Right lobe of liver (tissue), 6 donors: ENCODE data around the gene HTR3A. TPM values are rescaled to one million over a fixed set of nuclear protein-coding genes. Genes with fewer than 3 reads are reported as not detected.

Experiments used
- ATAC-seq, 4 donors: fragments of 200-7000 bp; cut with Tn5 transposase; one replicate each; pipeline ENCODE4 v1.9.1; 2020; ENCODE audit warnings: mild to moderate bottlenecking in 4 of 4, moderate library complexity in 4 of 4
- DNase-seq, 3 donors: peaks; one replicate each; pipeline ENCODE4 v3.0.0-alpha.2; 2020
- H3K27ac ChIP-seq, 3 donors: fragments of 200-600 bp; one replicate each; pipeline ENCODE4 v1.8.0; 2022
- H3K27me3 ChIP-seq, 2 donors: fragments of 200-600 bp; one replicate each; pipeline ENCODE4 v1.8.0; 2022
- H3K36me3 ChIP-seq, 4 donors: fragments of 200-600 bp; sonication (generic) in 1 of 4; one replicate each; pipeline versions ENCODE4 v1.5.1 to v1.8.0; 2017 to 2022; ENCODE audit warnings: control low read depth in 1 of 4
- H3K4me1 ChIP-seq, 4 donors: fragments of 200-600 bp; sonication (generic) in 1 of 4; one replicate each; pipeline versions ENCODE4 v1.5.1 to v1.8.0; 2017 to 2022; ENCODE audit warnings: control low read depth in 1 of 4
- H3K4me3 ChIP-seq, 3 donors: fragments of 200-600 bp; one replicate each; pipeline ENCODE4 v1.8.0; 2022
- H3K9me3 ChIP-seq, 4 donors: fragments of 200-600 bp; sonication (generic) in 1 of 4; one replicate each; pipeline versions ENCODE4 v1.5.1 to v1.8.0; 2017 to 2022; ENCODE audit warnings: control low read depth in 1 of 4
- POLR2A ChIP-seq: fragments of 450-650 bp; IDR thresholded peaks from one replicate; pipeline ENCODE4 v1.6.1; 2017; ENCODE audit warnings: antibody characterized with exemption, mild to moderate bottlenecking
- WGBS: methylation state at CpG from one replicate; pipeline ENCODE4 v1.1.6; 2018; ENCODE audit warnings: low coverage, low lambda C conversion rate; ENCODE audit not compliant: insufficient coverage; ENCODE audit errors: missing lambda C conversion rate; 5-methylcytosine and 5-hydroxymethylcytosine counted together
- intact Hi-C, 2 donors: fragments of 100-400 bp; cut with DNase I; formaldehyde crosslinking; loops; one replicate each; pipeline versions ENCODE4 v1.11.2 to v1.14.1; 2022
- total RNA-seq, 6 experiments: library from RNA; depleted of rRNA in 2 of 6; stranded (reverse); fragments of >200 nt in 2 of 6; fragmentation: NEBNext Ultra II Directional in 3 of 6; extraction: Animal tissue kit (Norgen Biotek cat#: 25700) in 3 of 6; gene quantifications; one replicate each; pipeline versions ENCODE4 v1.1.0 to v1.2.4, GENCODE V29; 2016 to 2023
- TF ChIP-seq, protein P1 (sequence below), 4 donors: fragments of 200-600 bp in 3 of 4; fragments of 450-650 bp in 1 of 4; IDR thresholded peaks; one replicate each; pipeline versions ENCODE4 v1.5.1 to v1.8.0; 2016 to 2022; ENCODE audit warnings: antibody characterized with exemption in 4 of 4, mild to moderate bottlenecking in 2 of 4
- donor health status: DM: no; HTN: yes; CAD: no.
- donor health status: DM: no; HTN: no; CAD: no.
- donor health status: DM: no; HTN: no; CAD: no.
- donor health status: DM: no; HTN: yes; CAD: no.
- donor health status: DM: no; HTN: yes; CAD: no.

Gene HTR3A
- total RNA-seq, 6 experiments from 2014 or later: 0.18 to 0.25 TPM; not detected in 4

DNA sequence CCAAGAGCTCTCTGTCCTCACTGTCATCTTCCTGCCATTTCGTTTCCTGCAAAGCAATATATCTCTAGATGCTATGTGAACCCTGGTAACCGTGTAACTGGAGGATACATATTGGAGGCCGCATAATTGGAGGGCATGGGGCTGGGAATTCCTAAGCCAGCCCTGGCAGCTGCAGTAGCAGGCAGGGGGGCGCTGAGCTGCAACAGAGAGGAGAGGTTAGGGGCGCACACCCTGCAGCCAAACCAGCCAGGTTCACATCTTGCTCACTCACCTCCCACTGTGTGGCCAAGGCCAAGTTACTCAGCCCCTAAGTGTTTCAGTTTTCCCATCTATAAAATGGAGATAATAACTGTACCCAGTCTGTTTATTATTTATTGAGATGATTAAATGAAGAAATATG lies 44.7 kb downstream of the HTR3A start:
- Histone ChIP-seq H3K27ac (no peak overlapping the region), H3K4me1 (no peaks in the 10 kb centered on the region), H3K9me3 (no peaks in the 10 kb centered on the region), H3K36me3 (no peaks in the 10 kb centered on the region), H3K27me3 (no peaks in the 10 kb centered on the region), H3K4me3 (no peak overlapping the region)
- 66% methylated on average over 4 of the region's 5 CpGs for WGBS
- no peak for DNase-seq
- intact Hi-C loops: no loop called here
- no peak for ATAC-seq
- TF ChIP-seq, protein P1, sequence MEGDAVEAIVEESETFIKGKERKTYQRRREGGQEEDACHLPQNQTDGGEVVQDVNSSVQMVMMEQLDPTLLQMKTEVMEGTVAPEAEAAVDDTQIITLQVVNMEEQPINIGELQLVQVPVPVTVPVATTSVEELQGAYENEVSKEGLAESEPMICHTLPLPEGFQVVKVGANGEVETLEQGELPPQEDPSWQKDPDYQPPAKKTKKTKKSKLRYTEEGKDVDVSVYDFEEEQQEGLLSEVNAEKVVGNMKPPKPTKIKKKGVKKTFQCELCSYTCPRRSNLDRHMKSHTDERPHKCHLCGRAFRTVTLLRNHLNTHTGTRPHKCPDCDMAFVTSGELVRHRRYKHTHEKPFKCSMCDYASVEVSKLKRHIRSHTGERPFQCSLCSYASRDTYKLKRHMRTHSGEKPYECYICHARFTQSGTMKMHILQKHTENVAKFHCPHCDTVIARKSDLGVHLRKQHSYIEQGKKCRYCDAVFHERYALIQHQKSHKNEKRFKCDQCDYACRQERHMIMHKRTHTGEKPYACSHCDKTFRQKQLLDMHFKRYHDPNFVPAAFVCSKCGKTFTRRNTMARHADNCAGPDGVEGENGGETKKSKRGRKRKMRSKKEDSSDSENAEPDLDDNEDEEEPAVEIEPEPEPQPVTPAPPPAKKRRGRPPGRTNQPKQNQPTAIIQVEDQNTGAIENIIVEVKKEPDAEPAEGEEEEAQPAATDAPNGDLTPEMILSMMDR (IDR thresholded peaks at IDR 0.05): no peak
- no peak for TF ChIP-seq POLR2A

- intact Hi-C loops: loop anchor here in 1 of 2 donors (10.0 kb wide), 1 partner anchor 239 kb away; no protein-coding TSS in a partner anchor
- ATAC-seq (peak in 3 of 4 donors; percentile 25 to 48 (median 45)), DNase-seq (no peak)
- 50% methylated on average over 3 of the region's 3 CpGs for WGBS
- no peaks in the 10 kb centered on the region for H3K36me3 ChIP-seq
- H3K27me3 ChIP-seq: no peaks in the 10 kb centered on the region
- no peak overlapping the region for H3K4me3 ChIP-seq
- no peak overlapping the region for H3K27ac ChIP-seq
- no peaks in the 10 kb centered on the region for H3K4me1 ChIP-seq
- no peaks in the 10 kb centered on the region for H3K9me3 ChIP-seq
- TF ChIP-seq, protein P1 (IDR thresholded peaks at IDR 0.05): no peak
- no peak for TF ChIP-seq POLR2A
Observed at GRCh38 chr11:114025329-114025907, 50.5 kb downstream of the HTR3A start.

DNA sequence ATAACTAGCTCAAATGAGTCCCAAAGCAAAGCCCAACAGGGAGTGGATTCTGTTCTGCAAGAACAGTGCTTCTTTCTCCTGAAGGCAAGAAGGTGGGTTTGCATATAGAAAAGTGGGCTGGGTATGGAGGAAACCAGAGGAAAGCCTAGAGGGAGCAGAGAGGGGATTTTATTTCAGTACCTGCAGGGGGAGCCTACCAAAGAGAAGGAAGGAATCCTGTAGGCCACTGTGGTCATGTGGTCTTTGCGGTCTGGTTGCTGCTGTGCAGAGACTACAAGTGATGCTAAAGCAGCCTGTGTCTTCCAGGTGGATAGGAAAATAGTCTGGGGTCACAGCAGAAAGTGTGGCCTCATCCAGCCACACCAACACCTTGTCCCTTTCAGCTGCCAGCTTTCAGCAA lies 51.4 kb downstream of the HTR3A start:
- Histone ChIP-seq H3K27me3 (no peaks in the 10 kb centered on the region), H3K9me3 (no peaks in the 10 kb centered on the region), H3K36me3 (no peaks in the 10 kb centered on the region), H3K27ac (no peak overlapping the region), H3K4me3 (no peak overlapping the region), H3K4me1 (no peaks in the 10 kb centered on the region)
- no peak for DNase-seq
- WGBS: 40% methylated on average over 1 of the region's 1 CpG
- no peak for TF ChIP-seq POLR2A
- TF ChIP-seq, protein P1 (IDR thresholded peaks at IDR 0.05): no peak
- intact Hi-C loops: loop anchor here in 1 of 2 donors (10.0 kb wide), 1 partner anchor 238 kb away; no protein-coding TSS in a partner anchor
- ATAC-seq: no peak

GRCh38 chr11:114027391-114027790 lies 52.5 kb downstream of the HTR3A start:
- TF ChIP-seq, protein P1 (IDR thresholded peaks at IDR 0.05): no peak
- no peak for TF ChIP-seq POLR2A
- Histone ChIP-seq H3K36me3 (no peaks in the 10 kb centered on the region), H3K4me1 (no peaks in the 10 kb centered on the region), H3K4me3 (no peak overlapping the region), H3K27ac (no peak overlapping the region), H3K9me3 (no peaks in the 10 kb centered on the region), H3K27me3 (no peaks in the 10 kb centered on the region)
- intact Hi-C loops: loop anchor here in 1 of 2 donors (10.0 kb wide), 1 partner anchor 237 kb away; no protein-coding TSS in a partner anchor
- 65% methylated on average over 8 of the region's 11 CpGs for WGBS
- DNase-seq (no peak), ATAC-seq (no peak)
